GM12891 (cell line): ENCODE measurements around the gene ZNF761.
"Not testable (repeated sequence)": the region's sequence is repeated elsewhere in the genome, so short reads cannot be mapped to it uniquely, and the experiment has no call there.

ENCODE experiments used
- DNase-seq: peaks from one replicate; pipeline ENCODE4 v3.0.0; 2011; ENCODE audit warnings: low spot score; ENCODE audit not compliant: insufficient read length
- FAIRE-seq: peaks from 2 replicates; lab custom pipeline; 2011; peaks lifted over from hg19 to GRCh38; lab: Jason Lieb, UNC
- PAX5 ChIP-seq: IDR thresholded peaks from 2 replicates; pipeline ENCODE4 v1.6.1; 2011; ENCODE audit warnings: low read length, moderate library complexity, mild to moderate bottlenecking; ENCODE audit not compliant: insufficient read depth, severe bottlenecking
- POLR2A ChIP-seq: IDR thresholded peaks from 2 replicates; pipeline ENCODE4 v1.6.1; 2011; ENCODE audit warnings: low read depth, low read length, control low read depth
- POLR2AphosphoS5 ChIP-seq: IDR thresholded peaks from 2 replicates; pipeline ENCODE4 v1.6.1; 2011; ENCODE audit warnings: low read depth, low read length, control low read depth
- POU2F2 ChIP-seq: IDR thresholded peaks from 2 replicates; pipeline ENCODE4 v1.6.1; 2011; ENCODE audit warnings: low read depth, mild to moderate bottlenecking, control low read depth, low read length, moderate library complexity
- SPI1 ChIP-seq: IDR thresholded peaks from 2 replicates; pipeline ENCODE4 v1.6.1; 2011; ENCODE audit warnings: low read depth, low read length, control low read depth
- TAF1 ChIP-seq: IDR thresholded peaks from 2 replicates; pipeline ENCODE4 v1.6.1; 2011; ENCODE audit warnings: low read depth, low read length, control low read depth

ZNF761 gene

GRCh38 chr19:53409505-53410204 is 22.1 kb upstream of the ZNF761 start:
- peak; percentile 20 for FAIRE-seq
- TF ChIP-seq POU2F2 = no peak
- TF ChIP-seq SPI1 = no peak
- no peak for TF ChIP-seq PAX5
- TF ChIP-seq POLR2A = no peak
- TF ChIP-seq TAF1 = no peak
- TF ChIP-seq POLR2AphosphoS5 = no peak
- DNase-seq = no peak

- not testable (repeated sequence) for DNase-seq, FAIRE-seq
Observed at GRCh38 chr19:53420520-53421315, 11.1 kb upstream of the ZNF761 start.

- TF ChIP-seq POLR2AphosphoS5 (no peak), PAX5 (no peak), POU2F2 (no peak), POLR2A (no peak), TAF1 (no peak), SPI1 (no peak)
- FAIRE-seq = no peak
- no peak for DNase-seq
Observed at GRCh38 chr19:53422551-53422950, 9.2 kb upstream of the ZNF761 start.

- FAIRE-seq = not testable (repeated sequence)
Observed at GRCh38 chr19:53423074-53423473, 8.7 kb upstream of the ZNF761 start.

GRCh38 chr19:53423680-53424079 is 8.1 kb upstream of the ZNF761 start:
- FAIRE-seq, DNase-seq: not testable (repeated sequence)

More at GRCh38 chr19:53423074-53423473, 8.7 kb upstream of the ZNF761 start:
- not testable (repeated sequence) for DNase-seq

GRCh38 chr19:53424968-53425597 is 6.7 kb upstream of the ZNF761 start:
- peak; percentile 30 for DNase-seq
- no peak for TF ChIP-seq POLR2AphosphoS5
- TF ChIP-seq POLR2A = no peak
- no peak for TF ChIP-seq SPI1
- TF ChIP-seq TAF1 = no peak
- no peak for TF ChIP-seq POU2F2
- TF ChIP-seq PAX5 = no peak
- peak; percentile 84 for FAIRE-seq

- TF ChIP-seq SPI1 (no peak), POU2F2 (no peak), PAX5 (no peak), POLR2A (no peak), POLR2AphosphoS5 (no peak), TAF1 (no peak)
- no peak for DNase-seq
- peak; percentile 28 for FAIRE-seq
Observed at GRCh38 chr19:53432088-53432661, 391 bp downstream of the ZNF761 start.

- not testable (repeated sequence) for FAIRE-seq, DNase-seq
Observed at GRCh38 chr19:53443809-53444208, 12.0 kb downstream of the ZNF761 start.

- FAIRE-seq, DNase-seq: not testable (repeated sequence)
Observed at GRCh38 chr19:53447196-53447595, 15.4 kb downstream of the ZNF761 start.

- FAIRE-seq (no peak), DNase-seq (no peak)
- TF ChIP-seq PAX5 = no peak
- no peak for TF ChIP-seq SPI1
- TF ChIP-seq TAF1 = no peak
- no peak for TF ChIP-seq POU2F2
- TF ChIP-seq POLR2A = no peak
- TF ChIP-seq POLR2AphosphoS5 = no peak
Observed at GRCh38 chr19:53455828-53456227, 24.0 kb downstream of the ZNF761 start.

GRCh38 chr19:53460131-53460721 is 28.4 kb downstream of the ZNF761 start:
- not testable (repeated sequence) for DNase-seq, FAIRE-seq
